Measurements from ENCODE around the gene FARP1. TPM values are rescaled to one million over a fixed set of nuclear protein-coding genes. Genes with fewer than 3 reads are reported as not detected.

Gene FARP1
- total and polyA plus RNA-seq, 2 of the 8 experiments (the other 6 are each of a cell fraction or from before 2014, with no cell fraction given) = 24.7 to 104 TPM

DNA sequence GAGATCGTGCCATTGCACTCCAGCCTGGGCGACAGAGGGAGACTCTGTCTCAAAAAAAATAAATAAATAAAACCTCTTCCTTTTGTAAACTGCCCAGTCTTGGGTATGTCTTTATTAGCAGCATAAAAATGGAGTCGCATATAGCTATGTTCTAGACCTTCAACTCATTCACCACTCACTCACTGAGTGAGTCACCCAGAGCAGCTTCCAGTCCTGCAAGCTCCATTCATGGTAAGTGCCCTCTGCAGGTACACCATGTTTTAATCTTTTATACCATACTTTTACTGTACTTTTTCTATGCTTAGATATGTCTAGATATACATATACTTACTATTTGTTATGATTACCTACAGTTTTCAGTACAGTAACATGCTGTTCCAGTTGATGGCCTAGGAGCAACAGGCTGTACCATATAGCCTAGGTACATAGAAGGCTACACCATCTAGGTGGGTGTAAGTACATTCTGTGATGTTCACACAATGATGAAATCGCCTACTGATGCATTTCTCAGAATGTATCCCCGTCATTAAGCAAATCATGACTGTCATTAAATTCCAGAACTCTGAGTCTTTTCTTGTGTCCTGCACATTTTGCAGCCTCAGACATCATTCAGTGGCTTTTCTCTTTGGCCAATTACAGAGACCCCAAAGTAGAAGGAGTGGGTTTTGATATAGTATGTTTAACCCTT is 13.7 kb upstream of the FARP1 start:
- no peak overlapping the region for H2AK5ac ChIP-seq (ENCODE audit: low read depth, low read length)
- no peak overlapping the region for H3K4me2 ChIP-seq (ENCODE audit: insufficient read depth in 1 of 2, low read depth in 2 of 2, low read length in 2 of 2)
- H2AFZ ChIP-seq (ENCODE audit: low read length) = no peak overlapping the region
- no peak overlapping the region for H3K56ac ChIP-seq (replicated peaks; ENCODE audit: insufficient read length, low read depth, low read length)
- no peak overlapping the region for H2BK5ac ChIP-seq (ENCODE audit: low read depth, low read length)
- no peak overlapping the region for H3K27ac ChIP-seq (ENCODE audit: low read depth, low read length)
- no peak overlapping the region for H3K14ac ChIP-seq (ENCODE audit: insufficient read length)
- no peak overlapping the region for H3K23ac ChIP-seq (ENCODE audit: insufficient read length)
- H4K5ac ChIP-seq (ENCODE audit: insufficient read length, low read depth, low read length) = no peak overlapping the region
- H4K91ac ChIP-seq (replicated peaks; ENCODE audit: insufficient read length, low read length) = no peak overlapping the region
- WGBS, 2 experiments (ENCODE audit: extremely low coverage in 1 of 2, insufficient coverage in 1 of 2, insufficient read length in 1 of 2, insufficient replicate concordance in 2 of 2, low coverage in 1 of 2, low lambda C conversion rate in 2 of 2, missing lambda C conversion rate in 1 of 2) = 90% methylated on average over 5 of the region's 5 CpGs; no CpG with 5 or more reads in 1 of the 2 experiments
- no peak for FAIRE-seq
- no peak overlapping the region for H3K9ac ChIP-seq (replicated peaks in 1 of 4; ENCODE audit: extremely low read depth in 1 of 4, low read depth in 3 of 4, low read length in 3 of 4)
- no peak for DNase-seq (ENCODE audit: low read depth in 1 of 2, low spot score in 2 of 2)
- H2BK120ac ChIP-seq (replicated peaks; ENCODE audit: low read depth, low read length) = no peak overlapping the region
- no peaks in the 10 kb centered on the region for H3K9me3 ChIP-seq (ENCODE audit: insufficient read depth in 2 of 2, low read depth in 1 of 2, low read length in 1 of 2)
- no peak overlapping the region for H2BK12ac ChIP-seq (ENCODE audit: low read depth, low read length)
- no peaks in the 10 kb centered on the region for H3K79me1 ChIP-seq (ENCODE audit: low read depth, low read length)
- H3K4ac ChIP-seq (replicated peaks; ENCODE audit: insufficient read length, low read depth, low read length) = no peak overlapping the region
- H3K23me2 ChIP-seq (ENCODE audit: low read depth, low read length) = no peaks in the 10 kb centered on the region
- no peaks in the 10 kb centered on the region for H3K36me3 ChIP-seq (ENCODE audit: control insufficient read depth in 2 of 4, insufficient read depth in 4 of 4, low read length in 3 of 4)
- H3K27me3 ChIP-seq (replicated peaks in 1 of 4; ENCODE audit: control insufficient read depth in 3 of 4, extremely low read depth in 1 of 4, insufficient read depth in 3 of 4, low read length in 3 of 4) = no peaks in the 10 kb centered on the region
- ChIA-PET POLR2A (ENCODE audit: partially characterized antibody) (no interaction called here), CTCF (ENCODE audit: partially characterized antibody) (interaction anchor here (1.0 to 1.3 kb wide), 4 partner anchors 9 to 187 kb away, joined by 3 to 4 read pairs (median 4); no protein-coding TSS in a partner anchor)
- H3K18ac ChIP-seq (ENCODE audit: extremely low read depth, low read length) = no peak overlapping the region
- H2BK20ac ChIP-seq (ENCODE audit: low read length) = no peak overlapping the region; the same call in 1 of the 2 replicates
- no peaks in the 10 kb centered on the region for H4K20me1 ChIP-seq (replicated peaks in 1 of 2; ENCODE audit: control insufficient read depth in 1 of 2, insufficient read depth in 2 of 2, low read length in 2 of 2)
- no peak overlapping the region for H2BK15ac ChIP-seq (ENCODE audit: low read length)
- H3K79me2 ChIP-seq (ENCODE audit: control insufficient read depth in 1 of 2, insufficient read depth in 2 of 2, low read length in 2 of 2) = no peaks in the 10 kb centered on the region
- no peak overlapping the region for H3K4me3 ChIP-seq (ENCODE audit: extremely low read depth in 1 of 4, insufficient read depth in 2 of 4, low read depth in 3 of 4, low read length in 4 of 4)
- H3K4me1 ChIP-seq (replicated peaks in 1 of 4; ENCODE audit: control insufficient read depth in 3 of 4, insufficient read depth in 4 of 4, low read length in 3 of 4) = no peaks in the 10 kb centered on the region
- H4K8ac ChIP-seq (ENCODE audit: extremely low read depth, insufficient read depth, low read length) = no peak overlapping the region
- TF ChIP-seq NRF1 (IDR thresholded peaks at IDR 0.05; ENCODE audit: low read depth, low read length) (no peak), GTF2F1 (IDR thresholded peaks at IDR 0.05; ENCODE audit: borderline replicate concordance, low read depth, low read length) (no peak), POU5F1 (IDR thresholded peaks at IDR 0.05; ENCODE audit: low read depth, low read length) (no peak), RNF2 (IDR thresholded peaks at IDR 0.05; ENCODE audit: borderline replicate concordance, low read depth, low read length, missing control alignments, poor library complexity, severe bottlenecking) (no peak), KDM5A (IDR thresholded peaks at IDR 0.05; ENCODE audit: low read length) (no peak), E2F6 (IDR thresholded peaks at IDR 0.05) (no peak), ATF3 (IDR thresholded peaks at IDR 0.05; ENCODE audit: insufficient read depth, low read depth, low read length) (no peak), JUND (IDR thresholded peaks at IDR 0.05; ENCODE audit: low read length) (no peak), TBP (IDR thresholded peaks at IDR 0.05; ENCODE audit: low read depth, low read length) (no peak)

Data from H1 (cell line).